Measurements from ENCODE around the gene TMEM240.
"Not testable (repeated sequence)": the region's sequence is repeated elsewhere in the genome, so short reads cannot be mapped to it uniquely, and the experiment has no call there.

The TMEM240 gene

DNA sequence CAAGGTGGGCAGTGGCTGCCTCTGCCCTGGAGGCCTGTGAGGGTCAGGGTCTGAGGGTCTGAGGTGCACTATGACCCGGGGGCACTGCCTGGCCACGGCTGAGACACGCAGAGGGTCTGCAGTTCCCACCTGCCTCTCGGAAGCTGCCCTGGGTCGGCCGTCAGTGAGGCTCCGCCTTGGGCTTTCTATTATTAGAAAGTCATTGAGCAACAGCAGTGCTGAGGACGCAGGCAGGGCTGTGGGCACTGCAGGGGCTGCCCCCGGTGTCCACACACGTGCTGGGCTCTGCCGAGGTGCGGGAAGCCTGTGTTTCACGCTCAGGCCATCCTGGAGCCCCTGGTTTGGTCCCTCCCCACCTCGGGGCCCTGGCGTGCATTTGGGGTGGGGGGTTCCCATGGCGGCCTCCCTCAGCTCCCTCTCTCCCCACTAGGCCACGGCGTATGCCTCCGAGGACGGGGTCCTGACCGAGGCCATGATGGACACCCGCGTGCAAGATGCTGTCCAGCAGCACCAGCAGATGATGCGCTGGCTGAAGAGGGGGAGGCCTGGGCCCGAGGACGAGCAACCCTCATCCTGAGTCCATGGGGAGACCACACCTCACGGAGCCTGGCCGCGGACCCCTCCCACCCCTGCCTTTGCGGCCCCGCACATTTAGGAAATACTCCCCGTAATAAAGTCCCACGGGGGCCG is 31.5 kb downstream of the TMEM240 start:
- DNase-seq; intact Hi-C loops (cut with DNase I): not testable (repeated sequence)

DNA sequence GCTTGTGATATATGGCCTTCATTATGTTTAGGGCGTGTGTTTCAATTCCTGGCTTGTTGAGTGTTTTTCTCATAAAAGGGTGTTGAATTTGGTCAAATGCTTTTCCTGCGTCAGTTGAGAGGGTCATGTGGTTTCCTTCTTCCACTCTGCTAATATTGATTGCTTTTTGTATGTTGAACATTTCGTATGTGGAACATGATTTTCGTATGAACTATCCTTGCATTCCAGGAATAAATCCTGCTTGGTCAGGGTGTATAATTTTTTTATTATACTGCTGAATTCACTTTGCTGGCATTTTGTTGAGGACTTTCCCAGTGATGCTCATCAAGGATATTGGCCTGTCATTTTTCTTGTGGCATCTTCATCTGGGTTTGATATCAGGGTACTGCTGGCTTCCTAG is 33.1 kb downstream of the TMEM240 start:
- intact Hi-C loops (cut with DNase I) = no loop called here
- DNase-seq = no peak

DNA sequence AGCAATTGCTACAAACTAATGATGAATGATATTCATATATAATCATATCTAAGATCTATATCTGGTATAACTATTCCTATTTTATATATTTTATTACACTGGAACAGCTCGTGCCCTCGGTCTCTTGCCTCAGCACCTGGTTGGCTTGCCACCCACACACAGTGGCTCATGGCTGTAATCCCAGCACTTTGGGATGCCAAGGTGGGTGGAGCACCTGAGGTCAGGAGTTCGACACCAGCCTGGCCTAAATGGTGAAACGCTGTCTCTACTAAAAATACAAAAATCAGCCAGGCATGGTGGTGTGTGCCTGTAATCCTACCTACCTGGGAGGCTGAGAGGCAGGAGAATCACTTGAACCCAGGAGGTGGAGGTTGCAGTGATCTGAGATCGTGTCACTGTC is 34.6 kb downstream of the TMEM240 start:
- DNase-seq; intact Hi-C loops (cut with DNase I): not testable (repeated sequence)

DNA sequence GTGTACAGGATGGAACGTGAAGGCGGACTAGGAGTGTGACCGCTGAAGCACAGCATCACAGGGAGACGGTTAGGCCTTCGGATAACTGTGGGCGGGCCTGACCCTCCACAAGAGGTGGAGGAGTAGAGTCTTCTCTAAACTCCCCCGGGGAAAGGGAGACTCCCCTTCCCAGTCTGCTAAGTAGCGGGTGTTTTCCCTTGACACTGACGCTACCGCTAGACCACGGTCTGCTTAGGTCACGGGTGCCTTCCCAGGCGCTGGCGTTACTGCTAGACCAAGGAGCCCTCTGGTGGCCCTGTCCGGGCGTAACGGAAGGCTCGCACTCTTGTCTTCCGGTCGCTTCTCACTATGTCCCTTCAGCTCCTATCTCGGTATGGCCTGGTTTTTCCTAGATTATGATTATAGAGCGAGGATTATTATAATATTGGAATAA is 35.0 kb downstream of the TMEM240 start:
- intact Hi-C loops (cut with DNase I) = not testable (repeated sequence)

DNA sequence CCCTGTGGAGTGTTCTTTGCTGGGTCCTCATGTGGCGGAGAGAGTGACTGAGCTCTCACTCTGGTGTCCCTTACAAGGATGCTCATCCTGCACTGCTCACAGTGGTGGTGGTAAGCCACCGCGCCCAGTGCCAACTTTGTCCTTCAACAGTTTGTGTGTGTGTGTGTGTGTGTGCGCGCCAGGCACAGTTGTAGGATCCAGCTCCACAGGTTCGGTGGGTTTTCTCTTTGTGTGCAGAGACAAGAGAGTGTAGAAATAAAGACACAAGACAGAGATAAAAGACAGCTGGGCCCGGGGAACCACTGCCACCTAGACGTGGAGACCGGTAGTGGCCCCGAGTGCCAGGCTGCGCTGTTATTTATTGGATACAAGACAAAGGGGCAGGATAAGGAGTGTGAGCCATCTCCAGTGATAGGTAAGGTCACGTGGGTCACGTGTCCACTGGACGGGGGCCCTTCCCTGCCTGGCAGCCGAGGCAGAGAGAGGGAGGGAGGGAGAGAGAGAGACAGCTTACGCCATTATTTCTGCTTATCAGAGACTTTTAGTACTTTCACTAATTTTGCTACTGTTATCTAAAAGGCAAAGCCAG is 35.6 kb downstream of the TMEM240 start:
- intact Hi-C loops (cut with DNase I) = not testable (repeated sequence)
- peak in 8 of 10 donors; percentile 43 to 95 (median 60) for DNase-seq

More for the DNA sequence above, 35.0 kb downstream of the TMEM240 start:
- DNase-seq = peak in 5 of 10 donors; percentile 39 to 93 (median 44)

DNA sequence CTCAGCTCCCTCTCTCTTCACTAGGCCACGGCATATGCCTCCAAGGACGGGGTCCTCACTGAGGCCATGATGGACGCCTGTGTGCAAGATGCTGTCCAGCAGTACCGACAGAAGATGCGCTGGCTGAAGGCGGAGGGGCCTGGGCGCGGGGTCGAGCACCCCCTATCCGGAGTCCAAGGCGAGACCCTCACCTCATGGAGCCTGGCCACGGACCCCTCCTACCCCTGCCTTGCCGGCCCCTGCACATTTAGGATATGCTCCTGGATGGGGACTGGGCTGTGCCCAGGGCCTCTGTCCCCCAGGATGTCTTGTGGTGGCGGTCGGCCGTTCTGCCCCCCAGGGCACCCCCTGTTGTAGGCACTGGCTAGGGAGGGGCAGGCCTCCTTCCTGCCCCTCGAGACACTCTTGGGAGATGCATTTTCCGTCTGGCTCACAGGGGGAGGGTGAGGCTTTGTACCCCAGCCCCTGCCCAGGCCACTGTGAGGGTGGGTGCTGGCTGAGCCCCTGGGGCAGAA is 44.9 kb downstream of the TMEM240 start:
- DNase-seq; intact Hi-C loops (cut with DNase I): not testable (repeated sequence)

DNA sequence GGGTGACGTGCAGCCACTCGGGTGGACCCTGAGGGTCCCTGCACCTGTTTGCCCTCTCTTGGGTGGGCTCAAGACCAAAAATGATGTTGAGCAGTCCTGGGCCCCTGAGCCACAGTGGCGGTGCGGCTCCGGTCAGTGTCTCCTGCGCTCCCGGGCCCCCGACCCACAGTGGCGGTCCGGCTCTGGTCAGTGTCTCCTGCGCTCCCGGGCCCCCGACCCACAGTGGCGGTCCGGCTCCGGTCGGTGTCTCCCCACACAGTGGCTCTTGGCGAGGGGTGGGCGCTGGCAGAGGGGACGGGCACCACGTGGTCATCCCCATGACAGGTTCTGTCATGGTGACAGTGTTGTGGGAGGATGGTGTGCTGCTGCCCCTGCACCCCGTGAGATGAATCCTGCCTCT is 46.1 kb downstream of the TMEM240 start:
- intact Hi-C loops (cut with DNase I); DNase-seq: not testable (repeated sequence)

DNA sequence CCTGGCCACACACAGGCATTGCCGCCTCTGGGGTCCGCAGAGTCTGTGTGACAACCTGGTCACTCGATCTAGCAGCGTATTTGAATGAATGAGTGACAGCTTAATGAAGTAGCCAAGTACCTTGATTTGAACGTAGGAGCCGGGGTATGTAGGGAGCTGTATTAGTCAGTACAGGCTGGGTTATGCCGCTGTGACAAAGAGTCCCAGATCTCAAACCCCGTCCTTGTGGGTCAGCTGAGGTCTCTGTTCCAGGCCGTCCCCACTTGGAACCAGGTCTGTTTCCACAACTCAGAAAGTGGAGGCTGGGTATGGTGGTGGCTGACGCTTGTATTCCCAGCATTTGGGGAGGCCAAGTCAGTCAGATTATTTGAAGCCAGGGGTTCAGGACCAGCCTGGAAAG is 48.8 kb downstream of the TMEM240 start:
- intact Hi-C loops (cut with DNase I) = no loop called here
- DNase-seq = no peak

DNA sequence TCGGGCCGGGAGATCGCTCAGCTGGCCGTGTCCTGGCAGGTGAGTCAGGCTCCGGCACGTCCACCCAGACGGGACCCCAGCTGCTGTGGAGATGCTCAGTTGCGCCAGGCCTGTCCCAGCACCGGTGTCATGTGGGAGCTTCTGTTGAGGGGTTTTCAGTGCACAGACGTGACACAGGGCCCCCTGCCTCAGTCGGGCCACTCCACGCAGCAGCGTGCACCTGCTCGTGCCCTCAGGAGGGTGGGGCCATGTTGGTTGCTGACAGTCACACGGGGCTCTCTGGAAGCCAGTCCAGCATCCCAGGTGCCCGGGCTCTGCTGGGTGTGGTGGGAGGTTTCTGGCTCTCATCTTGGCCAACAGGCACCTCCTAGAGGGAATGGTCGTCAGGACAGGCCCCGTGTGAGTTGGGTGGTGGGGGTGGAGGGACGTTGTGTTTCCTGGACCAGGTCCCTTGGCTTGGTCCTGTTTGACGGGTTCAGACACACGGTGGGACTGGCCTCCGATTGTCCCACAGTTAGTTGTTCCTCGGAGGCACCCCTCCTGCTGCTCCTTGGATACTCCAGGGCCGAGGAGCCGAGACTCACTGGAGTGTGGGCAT is 49.7 kb downstream of the TMEM240 start:
- DNase-seq = no peak
- intact Hi-C loops (cut with DNase I) = no loop called here

DNA sequence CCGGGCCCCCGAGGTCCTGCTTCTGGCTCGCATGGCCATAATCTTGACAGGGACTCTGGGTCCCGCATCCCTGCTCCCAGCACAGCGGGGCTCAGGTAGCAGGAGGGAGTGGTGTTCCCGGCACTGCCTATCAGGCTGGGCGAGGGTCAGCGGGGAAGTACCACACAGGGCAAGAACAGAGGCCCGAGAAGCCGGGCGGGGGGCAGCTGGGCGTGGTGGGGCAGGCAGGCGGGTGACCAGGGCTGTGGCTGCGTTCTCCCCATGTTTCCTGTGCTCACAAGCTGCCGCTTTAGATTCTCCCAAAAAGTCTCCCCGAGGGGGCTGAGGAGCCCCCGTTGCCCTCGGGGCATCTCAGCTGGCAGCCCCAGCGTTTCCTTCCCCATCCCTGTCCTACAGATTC is 50.6 kb downstream of the TMEM240 start:
- intact Hi-C loops (cut with DNase I) = no loop called here
- no peak for DNase-seq

DNA sequence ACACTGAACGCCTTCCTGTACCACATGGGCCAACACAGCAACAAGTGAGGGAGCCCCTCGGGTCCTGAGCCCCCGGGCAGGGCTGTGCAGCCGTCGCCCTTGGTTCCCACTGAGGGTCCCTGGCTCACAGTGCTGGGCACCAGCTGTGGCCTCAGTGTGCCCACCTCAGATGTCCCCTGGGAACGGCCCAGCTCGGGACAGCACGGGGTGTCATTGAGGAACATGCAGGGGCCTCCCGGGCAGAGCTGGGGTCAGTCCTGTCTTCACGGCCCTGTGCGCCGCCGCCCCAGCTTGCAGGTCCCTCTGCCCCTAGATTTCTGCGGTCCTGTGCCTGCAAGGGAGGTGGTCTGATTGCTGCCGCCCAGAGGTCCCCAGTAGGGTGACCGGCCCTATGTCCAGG is 51.2 kb downstream of the TMEM240 start:
- intact Hi-C loops (cut with DNase I) = no loop called here
- no peak for DNase-seq

DNA sequence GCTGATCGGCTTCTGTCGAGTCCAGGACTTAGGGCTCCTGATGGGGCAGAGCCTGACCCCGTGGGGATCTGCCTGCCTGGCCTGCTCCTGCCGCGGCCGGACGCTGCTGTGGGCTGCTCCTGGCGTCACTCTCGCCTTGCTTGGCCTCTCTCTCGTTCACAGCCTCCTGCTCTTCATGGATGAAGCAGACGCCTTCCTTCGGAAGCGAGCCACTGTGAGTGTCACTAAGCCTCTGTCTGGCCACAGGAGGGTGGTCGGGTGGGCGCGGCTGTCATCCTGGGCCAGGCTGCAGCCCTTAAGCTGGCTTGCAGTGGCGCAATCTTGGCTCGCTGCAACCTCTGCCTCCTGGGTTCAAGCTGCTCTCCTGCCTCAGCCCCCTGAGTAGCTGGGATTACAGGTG is 52.7 kb downstream of the TMEM240 start:
- DNase-seq = peak in 1 of 10 donors; percentile 47
- intact Hi-C loops (cut with DNase I) = no loop called here

DNA sequence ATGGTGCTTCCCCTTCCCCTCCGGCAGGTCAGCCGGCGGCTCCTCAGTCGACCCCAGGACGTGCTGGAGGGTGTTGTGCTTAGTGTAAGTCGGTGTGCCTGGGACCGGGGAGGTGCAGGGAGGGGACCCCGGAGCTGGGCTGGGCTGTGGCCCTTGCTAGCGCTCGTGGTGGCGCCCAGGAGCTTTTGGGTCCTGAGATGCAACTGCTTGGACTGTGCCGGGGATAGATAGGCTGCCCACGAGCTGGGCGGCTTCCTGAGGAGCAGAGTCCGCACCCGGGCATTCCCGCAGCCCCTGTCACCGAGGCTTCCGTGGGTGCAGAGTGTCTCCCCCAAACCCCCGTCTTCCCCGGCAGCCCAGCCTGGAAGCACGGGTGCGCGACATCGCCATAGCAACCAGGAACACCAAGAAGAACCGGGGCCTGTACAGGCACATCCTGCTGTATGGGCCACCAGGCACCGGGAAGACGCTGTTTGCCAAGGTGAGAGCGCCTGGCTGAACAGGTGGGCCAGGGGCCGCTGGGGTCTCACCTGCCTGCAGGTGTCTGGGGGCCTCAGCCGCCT is 54.6 kb downstream of the TMEM240 start:
- DNase-seq = peak in 1 of 10 donors; percentile 78
- intact Hi-C loops (cut with DNase I) = not testable (repeated sequence)

DNA sequence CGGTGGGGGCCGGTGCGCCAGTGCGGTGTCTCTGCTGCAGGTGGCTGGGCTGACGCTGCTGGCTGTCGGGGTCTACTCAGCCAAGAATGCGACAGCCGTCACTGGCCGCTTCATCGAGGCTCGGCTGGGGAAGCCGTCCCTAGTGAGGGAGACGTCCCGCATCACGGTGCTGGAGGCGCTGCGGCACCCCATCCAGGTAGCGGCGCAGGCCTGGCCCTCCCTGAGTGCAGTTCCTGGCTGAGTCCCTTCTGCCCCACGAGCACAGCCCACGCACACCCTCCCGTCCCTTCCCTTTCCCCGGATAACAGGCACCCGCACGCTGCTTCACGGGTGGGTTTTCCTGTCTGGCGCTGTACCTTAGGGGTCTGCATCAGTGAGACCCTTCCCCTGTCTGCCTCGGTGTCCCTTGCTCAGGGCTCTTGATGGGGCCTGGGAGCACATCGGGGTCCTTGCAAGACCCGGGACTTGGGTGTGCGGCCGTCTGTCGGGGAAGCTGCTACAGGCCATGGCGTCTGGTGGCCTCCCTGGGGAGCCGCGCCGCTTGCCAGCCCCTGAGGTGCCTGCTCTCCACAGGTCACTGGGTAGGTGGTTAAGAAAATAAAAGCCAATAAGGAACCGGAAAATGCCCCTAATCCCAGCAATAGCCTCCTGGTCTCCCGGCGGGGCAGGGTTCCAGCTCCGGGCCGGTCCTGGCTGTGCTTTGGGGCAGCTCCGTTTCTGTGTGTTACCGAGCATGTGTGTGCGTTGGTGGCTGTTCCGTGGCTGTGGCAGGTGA is 55.3 kb downstream of the TMEM240 start:
- intact Hi-C loops (cut with DNase I) = not testable (repeated sequence)
- peak in 1 of 10 donors; percentile 62 for DNase-seq
